HepG2 (cell line): Measurements from ENCODE around the gene CARHSP1. TPM values are rescaled to one million over a fixed set of nuclear protein-coding genes. Genes with fewer than 3 reads are reported as not detected.

Experiments
- ATAC-seq: fragments of 200-7000 bp; cut with Tn5 transposase; 3 replicates; pipeline ENCODE4 v1.9.1; 2020; ENCODE audit warnings: mild to moderate bottlenecking, moderate library complexity
- BruUV-seq: library from RNA; stranded (reverse); fragments of 400-500 nt; replicated peaks from 2 replicates; lab custom pipeline; 2021; lab: Mats Ljungman, UMichigan
- CTCF ChIA-PET: fragments of 300-600 bp; formaldehyde crosslinking; extraction: SDS; loops from one replicate; lab custom pipeline; 2021; ENCODE audit warnings: low total read pairs, inconsistent platforms, low intra/inter-chr PET ratio; lab: Yijun Ruan, JAX
- POLR2A ChIA-PET: fragments of 350-600 bp; sonication (Branson Sonifier 250); formaldehyde crosslinking; loops from one replicate; lab custom pipeline; 2020; ENCODE audit warnings: antibody characterized with exemption, inconsistent platforms; lab: Yijun Ruan, JAX
- DNase-seq: peaks from one replicate; pipeline ENCODE4 v3.0.0-alpha.2; 2015; ENCODE audit warnings: low spot score
- FAIRE-seq: peaks from 3 replicates; lab custom pipeline; 2011; peaks lifted over from hg19 to GRCh38; lab: Jason Lieb, UNC
- H2AFZ ChIP-seq: one replicate; pipeline ENCODE4 v1.6.1; 2011; ENCODE audit warnings: low read length, inconsistent platforms
- H3K27ac ChIP-seq: fragments of 300-600 bp; 3 replicates; pipeline ENCODE4 v1.8.0; 2011; ENCODE audit warnings: mixed run types, mild to moderate bottlenecking, mixed read lengths, low read length, inconsistent platforms; ENCODE audit not compliant: insufficient read depth; ENCODE audit errors: extremely low read length
- H3K27me3 ChIP-seq, 2 experiments: fragments of 200-600 bp in 1 of 2; 2 replicates in 1 of 2; 3 replicates in 1 of 2; pipeline versions ENCODE4 v1.6.0 to v1.8.0; 2011; ENCODE audit warnings: low read length in 2 of 2, mild to moderate bottlenecking in 2 of 2, moderate library complexity in 2 of 2, inconsistent platforms in 1 of 2; ENCODE audit not compliant: insufficient read depth in 2 of 2, control insufficient read depth in 1 of 2
- H3K36me3 ChIP-seq, 2 experiments: fragments of 200-600 bp in 1 of 2; replicated peaks in 1 of 2; 2 replicates in 1 of 2; 3 replicates in 1 of 2; pipeline versions ENCODE4 v1.5.1 to v1.8.0; 2011; ENCODE audit warnings: low read length in 2 of 2, inconsistent platforms in 1 of 2; ENCODE audit not compliant: insufficient read depth in 2 of 2, control insufficient read depth in 1 of 2
- H3K4me1 ChIP-seq: 2 replicates; pipeline ENCODE4 v1.5.1; 2012; ENCODE audit warnings: low read length, inconsistent platforms; ENCODE audit not compliant: insufficient read depth
- H3K4me2 ChIP-seq: 2 replicates; pipeline ENCODE4 v1.6.0; 2011; ENCODE audit warnings: low read depth, low read length, inconsistent platforms
- H3K4me3 ChIP-seq, 3 experiments: fragments of 200-600 bp in 1 of 3; sonication (generic), shearing (Covaris generic) in 1 of 3; replicated peaks in 1 of 3; 2 replicates each; pipeline ENCODE4 v1.5.1; 2011 to 2016; ENCODE audit warnings: low read length in 3 of 3, inconsistent platforms in 2 of 3, low read depth in 2 of 3, mild to moderate bottlenecking in 2 of 3, control low read depth in 1 of 3, mixed read lengths in 1 of 3; ENCODE audit not compliant: insufficient read depth in 1 of 3
- H3K79me2 ChIP-seq: one replicate; pipeline ENCODE4 v1.6.1; 2011; ENCODE audit warnings: low read length, inconsistent platforms; ENCODE audit not compliant: insufficient read depth
- H3K9ac ChIP-seq: 2 replicates; pipeline ENCODE4 v1.6.0; 2011; ENCODE audit warnings: mild to moderate bottlenecking, low read depth, low read length, inconsistent platforms; ENCODE audit not compliant: insufficient read depth
- H3K9me3 ChIP-seq: 2 replicates; pipeline ENCODE4 v1.5.1; 2012; ENCODE audit warnings: mild to moderate bottlenecking, low read length
- H4K20me1 ChIP-seq: 2 replicates; pipeline ENCODE4 v1.6.0; 2011; ENCODE audit warnings: inconsistent platforms, mild to moderate bottlenecking, low read length, moderate library complexity; ENCODE audit not compliant: insufficient read depth
- ELK4 ChIP-seq: sonication (generic); formaldehyde crosslinking; IDR thresholded peaks from 2 replicates; pipeline ENCODE4 v1.9.0; 2021; ENCODE audit warnings: missing genetic modification reagents, borderline replicate concordance
- FOXA1 ChIP-seq, 2 experiments: fragments of 450-650 bp in 1 of 2; sonication (generic) in 1 of 2; formaldehyde crosslinking in 1 of 2; IDR thresholded peaks; 2 replicates each; pipeline versions ENCODE4 v1.4.0 to v1.6.1; 2016 to 2020; ENCODE audit warnings: missing genetic modification reagents in 1 of 2
- FUBP1 ChIP-seq: sonication (generic); formaldehyde crosslinking; IDR thresholded peaks from 2 replicates; pipeline ENCODE4 v1.5.1; 2020; ENCODE audit warnings: missing genetic modification reagents, mild to moderate bottlenecking, borderline replicate concordance
- MTA3 ChIP-seq: sonication (generic); formaldehyde crosslinking; IDR thresholded peaks from 2 replicates; pipeline ENCODE4 v1.4.0; 2020; ENCODE audit warnings: missing genetic modification reagents
- PHF5A ChIP-seq: IDR thresholded peaks from one replicate; pipeline ENCODE4 v1.6.1; 2018; ENCODE audit warnings: low read depth, missing genetic modification reagents; ENCODE audit not compliant: unreplicated experiment
- RBFOX2 ChIP-seq: fragments of 200-400 bp; formaldehyde crosslinking; IDR thresholded peaks from 2 replicates; pipeline ENCODE4 v1.6.1; 2017; ENCODE audit warnings: low read depth, mild to moderate bottlenecking, low read length
- REL ChIP-seq: sonication (generic); formaldehyde crosslinking; conservative IDR thresholded peaks from 2 replicates; pipeline ENCODE4 v1.8.0; 2022; ENCODE audit warnings: mild to moderate bottlenecking, missing genetic modification reagents, moderate library complexity
- TRIM22 ChIP-seq: fragments of 450-650 bp; IDR thresholded peaks from 2 replicates; pipeline ENCODE4 v1.6.1; 2017
- ZBTB2 ChIP-seq: sonication (generic); formaldehyde crosslinking; IDR thresholded peaks from 2 replicates; pipeline ENCODE4 v1.8.0; 2022; ENCODE audit warnings: low read depth, missing genetic modification reagents
- ZNF281 ChIP-seq: sonication (generic); formaldehyde crosslinking; IDR thresholded peaks from 2 replicates; pipeline ENCODE4 v1.4.0; 2020; ENCODE audit warnings: missing genetic modification reagents, borderline replicate concordance
- ZNF724P ChIP-seq: sonication (generic); formaldehyde crosslinking; IDR thresholded peaks from 2 replicates; pipeline ENCODE4 v1.8.0; 2022; ENCODE audit warnings: missing genetic modification reagents, borderline replicate concordance
- WGBS: methylation state at CpG from one replicate; pipeline ENCODE4 v1.1.6; 2017; ENCODE audit warnings: low lambda C conversion rate; 5-methylcytosine and 5-hydroxymethylcytosine counted together
- in situ Hi-C: cut with HindIII; loops from 2 replicates; pipeline ENCODE4 v1.10.0; 2017; ENCODE audit warnings: low pct_unique_long_range_greater_than_20kb; ENCODE audit not compliant: extremely low pct_ligation_motif_present
- intact Hi-C: fragments of 100-400 bp; cut with micrococcal nuclease; formaldehyde crosslinking; loops from one replicate; pipeline ENCODE4 v1.10.0; 2022; ENCODE audit not compliant: unreplicated experiment
- polyA plus RNA-seq, 8 experiments: library from polyadenylated mRNA; depleted of rRNA in 3 of 8; stranded (reverse) in 7 of 8; unstranded in 1 of 8; fragments of >200 nt; fragmentation: Illumina TruSeq in 4 of 8; extraction: Trizol in 4 of 8; gene quantifications; 2 replicates each; pipeline versions ENCODE4 v1.2.1 to v1.2.3, GENCODE V29; 2011 to 2016; ENCODE audit warnings: low read depth in 4 of 8, missing spikeins in 1 of 8, mixed read lengths in 1 of 8; ENCODE audit not compliant: insufficient read depth in 1 of 8
- total RNA-seq, 5 experiments: library from RNA; depleted of rRNA; stranded (reverse); fragments of >200 nt; fragmentation: Illumina TruSeq; extraction: Trizol; gene quantifications; 2 replicates each; pipeline ENCODE4 v1.2.3, GENCODE V29; 2016; ENCODE audit warnings: low read depth in 1 of 5

CARHSP1 gene
- total and polyA plus RNA-seq, 2 of the 13 experiments (the other 11 are each of a cell fraction or from before 2014, with no cell fraction given): 173 to 345 TPM

- intact Hi-C loops (no loop called here), in situ Hi-C loops (no loop called here)
- FAIRE-seq: no peak
- WGBS: 87% methylated on average over 12 of the region's 12 CpGs
- Histone ChIP-seq H3K4me1 (no peaks in the 10 kb centered on the region), H4K20me1 (no peaks in the 10 kb centered on the region), H3K36me3 (peaks cover 59 to 94% of the 10 kb centered on the region in 2 experiments), H3K4me2 (no peak overlapping the region), H3K27ac (no peak overlapping the region), H3K9ac (no peak overlapping the region), H3K9me3 (no peaks in the 10 kb centered on the region), H3K27me3 (no peaks in the 10 kb centered on the region), H2AFZ (no peak overlapping the region), H3K4me3 (no peak overlapping the region), H3K79me2 (peaks cover 4% of the 10 kb centered on the region)
- ChIA-PET CTCF (no interaction called here), POLR2A (no interaction called here)
- no peak for ATAC-seq
- no peak for DNase-seq
- TF ChIP-seq TRIM22 (no peak), ZNF724P (no peak), MTA3 (CRISPR knock-in tag) (no peak), REL (no peak), ZNF281 (CRISPR knock-in tag) (no peak), ZBTB2 (CRISPR knock-in tag) (no peak), FUBP1 (CRISPR knock-in tag) (no peak), RBFOX2 (peak; percentile 59), PHF5A (no peak), FOXA1 (IDR thresholded peaks at IDR 0.05) (no peak), FOXA1 (CRISPR knock-in tag; IDR thresholded peaks at IDR 0.05) (0 out of 2 replicates have a peak, but pooled peaks have one; percentile 23), ELK4 (CRISPR knock-in tag) (no peak)
- BruUV-seq: no TSS peak
Measured at GRCh38 chr16:8812162-8812843, 56.5 kb downstream of the CARHSP1 start.
